ENCODE results near the gene CNTN1.

Gene CNTN1

DNA sequence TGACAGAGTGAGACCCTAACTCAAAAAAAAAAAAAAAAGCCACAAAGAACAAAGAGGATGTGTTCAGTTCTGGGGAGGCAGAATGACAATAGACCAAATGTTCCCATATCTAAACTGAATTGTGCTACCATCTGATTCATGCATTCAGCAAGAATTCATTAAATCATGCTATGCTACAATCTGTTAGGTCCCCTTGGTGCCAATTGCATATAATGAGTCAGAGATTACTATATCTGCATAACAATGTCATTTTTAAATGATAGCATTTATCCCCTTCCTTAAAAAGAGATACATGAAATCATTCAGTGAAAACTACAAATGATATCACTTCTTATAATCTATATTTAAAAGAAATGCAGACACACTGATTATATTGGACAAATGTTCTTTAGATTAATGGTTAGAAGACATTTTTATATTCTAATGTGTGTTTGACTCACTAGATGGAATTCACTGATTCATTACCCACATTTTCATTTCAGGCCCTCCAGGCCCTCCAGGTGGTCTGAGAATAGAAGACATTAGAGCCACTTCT, 288.3 kb downstream of the CNTN1 start:
- DNase-seq, result no peak

DNA sequence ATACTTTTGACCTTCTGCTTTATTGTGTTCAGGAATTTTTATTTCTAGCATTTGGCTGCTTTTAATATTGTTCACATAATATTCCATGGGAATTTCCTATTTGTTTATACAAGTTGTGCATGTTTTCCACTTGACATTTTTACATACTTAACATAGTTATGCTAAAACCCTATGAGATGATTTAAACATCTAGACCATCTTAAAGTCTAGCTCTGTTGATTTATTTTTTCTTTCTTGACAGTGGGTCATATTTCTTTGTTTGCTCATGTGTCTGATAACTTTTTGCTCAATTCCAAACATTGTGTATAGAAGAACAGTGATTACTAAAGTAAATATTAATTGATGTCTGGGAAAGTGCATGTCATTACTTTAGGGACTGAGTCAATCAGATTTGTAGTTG, 293.8 kb downstream of the CNTN1 start:
- DNase-seq, result no peak

DNA sequence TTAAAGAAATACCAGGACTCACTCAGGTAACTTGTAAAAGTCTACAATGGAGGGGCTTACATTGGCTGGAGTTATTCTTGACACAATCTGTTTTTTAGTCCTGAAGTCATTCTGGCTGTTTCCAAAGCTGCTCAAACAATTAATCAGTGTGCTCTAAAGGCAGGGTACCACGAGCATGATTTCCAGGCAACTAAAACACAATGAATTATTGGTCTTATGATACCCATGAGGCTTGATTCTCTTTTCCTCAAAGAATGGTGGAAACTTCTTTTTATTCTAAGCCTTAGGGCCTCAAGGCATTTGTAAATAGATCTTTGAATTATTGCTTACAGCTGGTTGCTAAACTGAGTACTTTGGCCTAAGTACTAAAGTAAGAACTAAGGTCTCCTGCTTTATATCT, 296.1 kb downstream of the CNTN1 start:
- no peak for DNase-seq

- DNase-seq, result no peak
Measured at GRCh38 chr12:40988824-40989223, 296.6 kb downstream of the CNTN1 start.

DNA sequence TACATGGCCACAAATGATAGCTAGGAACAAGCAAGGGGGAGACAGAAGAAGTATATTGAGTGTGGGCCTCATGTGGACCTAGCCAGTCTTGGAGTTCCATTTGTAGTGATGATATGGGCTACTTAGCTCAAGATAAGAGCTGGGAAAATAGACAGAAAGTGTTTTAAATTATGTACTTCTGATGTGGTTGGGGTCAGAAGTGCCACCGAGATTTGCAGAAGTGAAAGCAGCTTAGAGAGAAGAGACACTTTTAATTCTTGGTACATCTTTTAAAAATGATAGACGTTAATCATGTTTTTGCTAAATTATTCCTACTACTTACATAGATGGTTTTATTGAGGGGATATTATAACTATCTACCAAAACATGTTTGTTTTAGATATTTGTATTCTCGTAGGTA, 297.5 kb downstream of the CNTN1 start:
- no peak for DNase-seq

- no peak for DNase-seq
Measured at GRCh38 chr12:40992158-40992557, 299.9 kb downstream of the CNTN1 start.

- DNase-seq, result no peak
Measured at GRCh38 chr12:40992674-40993073, 300.4 kb downstream of the CNTN1 start.

GRCh38 chr12:40993158-40993557, 300.9 kb downstream of the CNTN1 start:
- DNase-seq, result no peak

DNA sequence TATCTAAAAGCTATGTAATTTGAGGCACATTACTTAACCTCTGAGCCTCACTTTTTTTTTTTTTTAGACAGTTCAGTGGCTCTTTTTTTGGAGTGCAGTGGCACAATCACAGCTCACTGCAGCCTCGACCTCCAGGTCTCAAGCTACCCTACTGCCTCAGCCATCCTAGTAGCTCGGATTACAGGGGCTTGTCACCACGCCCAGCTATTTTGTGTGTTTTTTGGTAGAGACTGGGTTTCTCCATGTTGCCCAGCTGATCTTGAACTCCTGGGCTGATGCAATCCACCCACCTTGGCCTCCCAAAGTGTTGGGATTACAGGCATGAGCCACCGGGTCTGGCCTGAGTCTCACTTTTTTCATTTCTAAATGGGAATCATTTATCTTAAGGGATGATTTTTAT, 303.9 kb downstream of the CNTN1 start:
- DNase-seq, result no peak

GRCh38 chr12:40999210-40999609, 307.0 kb downstream of the CNTN1 start:
- no peak for DNase-seq

DNA sequence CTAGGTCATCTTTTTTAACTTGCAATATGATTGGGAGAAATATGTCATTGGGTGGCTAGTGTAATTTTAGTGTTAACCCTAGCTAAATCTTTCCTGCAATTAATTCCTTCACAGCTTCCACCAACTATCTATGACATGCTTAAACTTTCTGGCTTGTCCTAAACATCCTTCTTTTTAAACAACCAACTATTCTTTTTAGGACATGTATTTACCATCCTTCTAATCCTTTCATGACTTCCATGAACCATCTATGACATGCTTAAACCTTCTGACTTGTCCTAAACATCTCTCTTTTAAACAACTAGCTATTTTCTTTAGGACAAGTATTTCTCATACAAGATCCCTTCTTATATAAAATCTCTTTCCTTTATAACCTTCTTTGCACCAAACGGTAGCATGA, 316.2 kb downstream of the CNTN1 start:
- no peak for DNase-seq

- DNase-seq, result no peak
Measured at GRCh38 chr12:41011939-41012338, 319.7 kb downstream of the CNTN1 start.

DNA sequence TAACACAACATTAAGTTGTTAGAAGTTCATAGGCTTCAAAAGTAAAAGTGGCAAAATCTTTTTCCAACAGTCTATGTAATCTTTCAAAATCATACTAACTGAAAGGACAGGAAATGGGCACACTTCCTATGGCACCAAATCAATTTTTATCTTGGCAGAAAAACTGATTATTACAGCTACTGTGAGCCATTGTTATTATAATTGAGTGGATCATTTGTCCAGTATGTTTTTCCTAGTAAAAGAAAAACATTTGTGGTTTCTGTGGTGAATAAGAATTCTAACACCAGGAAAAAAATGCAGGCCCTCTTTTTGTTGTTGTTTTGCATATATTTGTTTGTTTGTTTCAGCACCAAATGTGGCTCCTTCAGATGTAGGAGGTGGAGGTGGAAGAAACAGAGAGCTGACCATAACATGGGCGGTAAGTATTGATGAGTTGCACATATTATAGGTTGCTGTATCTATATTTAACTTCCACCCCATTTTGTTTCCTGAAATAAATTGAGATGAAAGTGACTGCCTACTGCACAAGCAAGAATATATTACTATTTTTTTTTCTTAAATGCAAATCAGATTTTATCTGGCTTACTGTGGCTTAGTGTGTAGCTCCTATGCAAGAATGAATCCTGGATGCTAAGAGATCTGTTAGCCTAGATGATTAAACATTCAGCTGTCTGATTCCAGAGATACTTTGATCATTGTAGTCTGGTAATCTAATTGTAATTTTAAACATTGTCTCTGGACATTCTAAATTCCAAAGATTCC, 321.8 kb downstream of the CNTN1 start:
- no peak for DNase-seq

- DNase-seq, result no peak
Measured at GRCh38 chr12:41014643-41015020, 322.4 kb downstream of the CNTN1 start.

DNA sequence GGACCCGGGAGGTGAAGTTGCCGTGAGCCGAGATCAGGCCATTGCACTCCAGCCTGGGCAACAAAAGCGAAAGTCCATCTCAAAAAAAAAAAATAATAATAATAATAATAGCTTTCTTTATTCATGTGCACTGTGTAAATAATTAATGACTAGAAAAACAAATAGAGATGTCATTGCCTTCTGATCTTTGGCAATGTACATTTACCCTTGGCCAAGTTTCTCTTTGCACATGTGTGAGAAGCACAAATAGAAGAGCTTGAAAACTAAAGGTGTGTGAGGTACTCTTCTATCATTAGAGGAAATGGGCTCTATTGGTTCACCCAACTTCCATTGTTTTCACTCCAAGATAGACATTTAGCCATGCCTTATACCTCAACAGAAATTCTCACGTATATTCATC, 325.8 kb downstream of the CNTN1 start:
- DNase-seq, result no peak

DNA sequence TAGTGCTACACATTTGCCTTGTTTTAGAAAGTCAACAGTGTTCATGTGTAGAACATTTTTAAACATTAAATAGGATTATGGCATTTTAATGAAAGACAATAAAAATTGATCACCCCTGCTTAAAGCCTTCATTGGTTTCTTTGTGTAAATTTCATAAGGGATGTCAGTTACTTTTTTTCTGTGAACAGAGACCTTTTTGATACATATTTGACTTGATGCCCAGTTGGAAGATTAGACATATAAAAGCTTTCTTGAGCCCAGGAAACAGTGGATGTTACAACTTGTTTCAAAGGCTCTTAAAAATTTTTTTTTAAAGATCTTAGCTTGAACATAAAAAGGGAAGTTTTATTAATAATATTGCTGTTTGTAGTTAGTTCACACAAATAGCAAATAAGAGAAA, 327.2 kb downstream of the CNTN1 start:
- DNase-seq, result no peak

DNA sequence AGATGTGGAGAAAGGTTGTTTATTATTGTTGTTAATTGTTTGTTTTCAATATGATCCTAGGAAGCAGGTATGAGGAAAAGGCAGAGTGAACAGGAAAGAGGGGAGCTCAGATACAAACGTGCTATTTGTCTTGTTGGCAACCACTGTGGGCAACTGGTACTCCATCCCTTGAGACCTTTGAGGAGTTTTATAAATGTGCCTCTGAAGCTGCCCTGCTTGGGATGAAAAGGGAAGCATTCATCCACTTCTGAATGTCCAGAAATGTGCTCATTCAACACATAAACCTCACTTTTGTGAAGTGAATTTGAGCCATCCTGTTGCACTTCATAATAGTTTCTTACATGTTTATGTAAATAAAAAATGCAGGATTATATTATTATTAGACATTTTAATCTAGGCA, 331.6 kb downstream of the CNTN1 start:
- DNase-seq, result no peak

DNA sequence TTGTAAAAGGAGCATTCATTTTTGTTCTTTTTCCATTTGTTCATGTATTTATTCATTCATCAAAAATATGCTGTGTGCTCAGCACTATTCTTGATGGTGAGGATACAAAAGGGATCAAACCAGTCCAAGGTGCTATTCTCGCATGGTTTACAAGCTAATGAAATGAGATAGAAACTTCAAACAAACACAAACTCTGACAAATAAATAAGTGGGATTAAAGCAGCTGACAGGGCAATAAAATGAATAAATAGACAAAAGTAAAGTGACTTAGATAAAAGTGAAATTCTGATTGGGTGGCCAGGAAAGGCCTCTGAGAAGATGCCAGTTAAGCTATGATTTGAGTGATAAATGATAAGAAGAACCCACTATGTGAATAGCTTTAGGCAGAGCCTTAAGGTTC, 333.9 kb downstream of the CNTN1 start:
- DNase-seq, result no peak

DNA sequence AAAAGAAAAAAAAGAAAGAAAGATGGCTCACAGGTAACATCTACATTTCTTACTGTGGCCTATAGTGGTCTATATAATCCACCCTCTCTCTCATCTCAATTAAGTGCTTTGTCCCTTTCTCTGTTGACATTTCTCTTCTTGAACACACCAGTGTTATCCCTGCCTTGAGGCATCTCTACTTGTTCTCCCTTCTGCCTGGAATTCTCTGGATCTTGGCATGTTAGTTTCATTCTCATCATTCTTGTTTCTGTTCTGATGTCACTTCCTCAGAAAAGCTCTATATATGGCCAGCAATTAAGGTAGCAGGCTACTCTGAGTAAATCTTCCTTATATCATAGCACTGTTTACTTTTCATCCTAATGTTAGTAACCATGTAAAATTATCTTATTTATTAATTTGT, 340.1 kb downstream of the CNTN1 start:
- no peak for DNase-seq

GRCh38 chr12:41034686-41035085, 342.4 kb downstream of the CNTN1 start:
- no peak for DNase-seq

DNA sequence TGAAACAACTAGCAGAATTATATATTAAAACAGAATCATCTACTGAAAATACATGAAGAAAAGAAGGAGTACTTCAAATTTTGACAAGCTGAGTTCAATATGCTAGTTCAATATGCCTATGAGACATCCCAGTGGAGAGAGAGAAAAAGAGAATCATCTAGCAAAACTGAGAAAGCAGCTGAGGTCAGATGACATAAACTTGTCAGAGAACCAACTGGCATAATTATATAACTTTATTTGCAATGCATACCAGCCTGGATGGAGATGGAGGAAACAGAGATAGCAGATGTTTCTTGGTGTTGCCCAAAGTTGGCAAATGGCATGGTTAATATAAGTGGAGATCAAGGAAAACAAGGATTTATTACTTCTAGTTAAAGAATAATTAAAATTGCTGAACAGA, 347.2 kb downstream of the CNTN1 start:
- no peak for DNase-seq

DNA sequence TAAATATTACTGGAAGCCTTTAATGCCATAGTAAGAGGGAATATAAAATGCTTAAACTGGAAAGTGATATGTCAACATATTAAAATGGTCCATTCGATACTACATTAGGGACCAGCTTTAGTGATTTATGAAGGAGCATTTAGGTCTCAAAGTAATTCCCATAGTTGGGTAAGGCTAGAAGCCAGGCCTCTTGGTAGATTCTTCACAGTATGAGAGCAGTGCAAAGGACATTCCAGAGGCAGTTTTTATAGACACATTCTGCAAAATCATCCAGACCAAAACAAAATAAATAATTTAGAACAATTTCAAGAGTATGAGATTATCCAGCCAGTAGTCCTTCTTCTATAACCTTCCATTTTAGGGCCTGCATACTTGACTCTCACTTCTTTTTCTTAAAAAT, 353.3 kb downstream of the CNTN1 start:
- no peak for DNase-seq

GRCh38 chr12:41049033-41049432, 356.8 kb downstream of the CNTN1 start:
- no peak for DNase-seq

DNA sequence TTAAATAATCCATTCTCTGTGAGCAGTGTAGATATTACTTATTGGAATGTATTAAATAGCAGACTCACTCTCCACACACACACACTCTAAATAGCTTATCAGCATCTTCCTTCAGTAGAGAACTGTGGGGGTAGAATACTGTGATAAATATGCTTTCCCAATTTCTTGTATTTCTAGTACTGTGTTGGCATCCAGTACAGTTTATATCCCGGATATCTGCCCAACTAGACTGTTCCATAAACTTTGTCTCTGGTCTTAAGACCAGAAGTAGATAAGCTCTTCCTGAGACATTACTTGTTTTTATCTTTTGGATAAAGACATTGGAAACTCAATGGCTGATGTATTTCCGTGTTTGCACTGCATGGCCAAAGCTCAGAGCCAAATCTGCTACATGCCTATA, 359.7 kb downstream of the CNTN1 start:
- DNase-seq, result no peak

DNA sequence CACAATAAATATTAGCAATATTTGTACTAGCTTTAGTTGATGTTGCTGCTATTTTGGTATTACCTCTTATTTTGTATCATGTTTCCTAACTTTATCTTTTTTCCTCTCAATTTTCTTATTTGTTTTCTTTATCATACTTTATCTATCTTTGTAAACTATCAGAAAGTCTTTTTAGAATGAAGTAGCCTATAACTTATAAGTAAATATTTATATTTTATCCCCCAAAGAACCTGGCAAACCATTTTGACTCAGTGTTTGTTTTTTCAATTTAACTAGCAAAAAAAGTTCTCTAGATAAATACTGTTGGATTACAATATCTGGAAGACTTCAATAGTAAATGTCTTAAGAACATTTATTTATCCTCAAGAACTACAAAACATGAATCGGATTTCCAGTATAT, 360.2 kb downstream of the CNTN1 start:
- no peak for DNase-seq
